ENCODE data around the gene TRIP13. TPM values are rescaled to one million over a fixed set of nuclear protein-coding genes. Genes with fewer than 3 reads are reported as not detected.
"Not testable (repeated sequence)": the region's sequence is repeated elsewhere in the genome, so short reads cannot be mapped to it uniquely, and the experiment has no call there.

The TRIP13 gene, protein sequence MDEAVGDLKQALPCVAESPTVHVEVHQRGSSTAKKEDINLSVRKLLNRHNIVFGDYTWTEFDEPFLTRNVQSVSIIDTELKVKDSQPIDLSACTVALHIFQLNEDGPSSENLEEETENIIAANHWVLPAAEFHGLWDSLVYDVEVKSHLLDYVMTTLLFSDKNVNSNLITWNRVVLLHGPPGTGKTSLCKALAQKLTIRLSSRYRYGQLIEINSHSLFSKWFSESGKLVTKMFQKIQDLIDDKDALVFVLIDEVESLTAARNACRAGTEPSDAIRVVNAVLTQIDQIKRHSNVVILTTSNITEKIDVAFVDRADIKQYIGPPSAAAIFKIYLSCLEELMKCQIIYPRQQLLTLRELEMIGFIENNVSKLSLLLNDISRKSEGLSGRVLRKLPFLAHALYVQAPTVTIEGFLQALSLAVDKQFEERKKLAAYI
- total RNA-seq (2021; ENCODE audit: unreplicated experiment), result 45.9 TPM
- 22.9 TPM for polyA plus RNA-seq (2012; ENCODE audit: insufficient read length)
- Bru-seq, nascent RNA, result percentile 73 among the genes with signal in this experiment
- percentile 73 among the genes with signal in this experiment for BruChase-seq, experiment 1, labeled RNA remaining after a 2-hour chase
- percentile 86 among the genes with signal in this experiment for BruChase-seq, experiment 2, labeled RNA remaining after a 6-hour chase
- long read RNA-seq, transcript TRIP13-201 (13 exons, 2,672 nt), result major isoform, 108 of 136 reads
- long read RNA-seq, partial matches to known transcripts, result 7 of 136 reads
- long read RNA-seq, other reads (novel, unspliced or antisense), result 21 of 136 reads

GRCh38 chr5:892394-893136 lies at the start of gene TRIP13, which contains the start of gene BRD9:
Gene TRIP13, plus strand, starts transcription at chr5:892884. Its CDS starts 115 bp downstream, at chr5:892999.
Gene BRD9, minus strand, starts transcription at chr5:892801. Its CDS starts 144 bp downstream, at chr5:892657.
- TF ChIP-seq POLR2AphosphoS5 (IDR thresholded peaks at IDR 0.05; ENCODE audit: low read depth, low read length), result peak; percentile 82
- TF ChIP-seq REST (IDR thresholded peaks at IDR 0.05; ENCODE audit: insufficient read depth in 1 of 2, low read depth in 2 of 2, low read length in 1 of 2), result no peak
- TF ChIP-seq TCF7L2 (IDR thresholded peaks at IDR 0.05; ENCODE audit: low read depth, low read length), result peak; percentile 91
- TF ChIP-seq, protein P1, sequence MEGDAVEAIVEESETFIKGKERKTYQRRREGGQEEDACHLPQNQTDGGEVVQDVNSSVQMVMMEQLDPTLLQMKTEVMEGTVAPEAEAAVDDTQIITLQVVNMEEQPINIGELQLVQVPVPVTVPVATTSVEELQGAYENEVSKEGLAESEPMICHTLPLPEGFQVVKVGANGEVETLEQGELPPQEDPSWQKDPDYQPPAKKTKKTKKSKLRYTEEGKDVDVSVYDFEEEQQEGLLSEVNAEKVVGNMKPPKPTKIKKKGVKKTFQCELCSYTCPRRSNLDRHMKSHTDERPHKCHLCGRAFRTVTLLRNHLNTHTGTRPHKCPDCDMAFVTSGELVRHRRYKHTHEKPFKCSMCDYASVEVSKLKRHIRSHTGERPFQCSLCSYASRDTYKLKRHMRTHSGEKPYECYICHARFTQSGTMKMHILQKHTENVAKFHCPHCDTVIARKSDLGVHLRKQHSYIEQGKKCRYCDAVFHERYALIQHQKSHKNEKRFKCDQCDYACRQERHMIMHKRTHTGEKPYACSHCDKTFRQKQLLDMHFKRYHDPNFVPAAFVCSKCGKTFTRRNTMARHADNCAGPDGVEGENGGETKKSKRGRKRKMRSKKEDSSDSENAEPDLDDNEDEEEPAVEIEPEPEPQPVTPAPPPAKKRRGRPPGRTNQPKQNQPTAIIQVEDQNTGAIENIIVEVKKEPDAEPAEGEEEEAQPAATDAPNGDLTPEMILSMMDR (IDR thresholded peaks at IDR 0.05), result no peak
- peak; percentile 99 for TF ChIP-seq SIN3A (IDR thresholded peaks at IDR 0.05; ENCODE audit: borderline replicate concordance, insufficient read depth, low read depth, low read length)
- in situ Hi-C loops (cut with HindIII; ENCODE audit: low pct_unique_long_range_greater_than_20kb, low sequenced_read_pairs) (no loop called here), intact Hi-C loops (cut with micrococcal nuclease; ENCODE audit: unreplicated experiment) (no loop called here)
- no TSS peak for BruUV-seq (replicated peaks)
- Histone ChIP-seq H3K4me3 (ENCODE audit: low read depth in 2 of 2, low read length in 2 of 2) (peak within 1 kb of the TSS; percentile 86 to 94), H3K27ac (ENCODE audit: low read length) (peak within 1 kb of the TSS; percentile 94), H3K36me3 (ENCODE audit: control insufficient read depth, insufficient read depth, low read length) (peaks cover 30% of the 10 kb centered on the region), H3K4me1 (ENCODE audit: control insufficient read depth, insufficient read depth, low read length) (peaks cover 23% of the 10 kb centered on the region), H3K9me3 (ENCODE audit: control insufficient read depth, insufficient read depth, low read depth, low read length) (no peaks in the 10 kb centered on the region), H3K27me3 (ENCODE audit: control insufficient read depth, insufficient read depth, low read length) (no peaks in the 10 kb centered on the region)
- ChIA-PET CTCF (no interaction called here), POLR2A (no interaction called here)
- peak; percentile 95 for ATAC-seq
- DNase-seq (ENCODE audit: low read depth, low spot score), result no peak

DNA sequence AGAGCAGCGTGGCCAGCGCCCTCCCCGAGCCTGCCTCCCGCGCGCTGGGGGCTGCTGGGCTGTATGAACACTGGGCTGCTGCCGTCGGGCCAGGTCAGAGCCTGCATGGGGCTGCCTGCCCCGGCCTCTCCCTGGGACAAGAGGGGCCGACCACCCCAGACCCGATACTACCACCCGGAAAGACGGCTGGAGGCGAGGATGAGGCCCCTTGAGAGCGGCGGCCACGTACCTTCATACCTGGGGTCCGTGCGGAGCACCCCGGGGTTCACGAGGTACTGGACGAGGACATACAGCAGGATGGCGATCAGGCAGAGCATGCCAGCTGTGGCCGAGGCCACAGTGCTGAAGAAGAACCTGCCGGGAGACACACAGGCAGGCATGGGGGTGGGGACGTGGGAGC lies 49.3 kb upstream of the TRIP13 start:
- BruUV-seq (replicated peaks); H3K9me3 ChIP-seq (ENCODE audit: control insufficient read depth, insufficient read depth, low read depth, low read length); ATAC-seq; CTCF ChIA-PET; in situ Hi-C loops (cut with HindIII; ENCODE audit: low pct_unique_long_range_greater_than_20kb, low sequenced_read_pairs); H3K4me1 ChIP-seq (ENCODE audit: control insufficient read depth, insufficient read depth, low read length); H3K27me3 ChIP-seq (ENCODE audit: control insufficient read depth, insufficient read depth, low read length); H3K36me3 ChIP-seq (ENCODE audit: control insufficient read depth, insufficient read depth, low read length); DNase-seq (ENCODE audit: low read depth, low spot score); POLR2A ChIA-PET; intact Hi-C loops (cut with micrococcal nuclease; ENCODE audit: unreplicated experiment); H3K4me3 ChIP-seq (ENCODE audit: low read depth in 2 of 2, low read length in 2 of 2); H3K27ac ChIP-seq (ENCODE audit: low read length): not testable (repeated sequence)

DNA sequence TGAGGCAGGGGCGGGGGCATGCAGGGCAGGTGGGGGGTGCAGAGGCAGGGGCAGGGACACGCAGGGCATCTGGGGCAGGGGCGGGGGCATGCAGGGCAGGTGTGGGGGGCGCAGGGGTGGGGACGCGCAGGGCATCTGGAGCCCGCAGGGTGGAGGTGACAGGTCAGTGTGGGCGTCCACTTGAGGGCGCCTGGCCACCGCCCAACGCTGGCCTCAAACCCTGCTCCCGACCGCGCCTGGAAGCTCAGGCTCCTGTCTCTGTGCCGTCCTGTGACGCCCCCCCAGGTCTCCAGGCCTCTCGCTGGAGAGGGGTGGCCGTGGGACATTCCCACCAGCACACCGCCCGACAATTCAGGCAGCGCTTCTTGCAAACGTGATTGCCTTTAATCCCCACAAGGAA lies 48.8 kb upstream of the TRIP13 start:
- H3K4me1 ChIP-seq (ENCODE audit: control insufficient read depth, insufficient read depth, low read length); in situ Hi-C loops (cut with HindIII; ENCODE audit: low pct_unique_long_range_greater_than_20kb, low sequenced_read_pairs); H3K4me3 ChIP-seq (ENCODE audit: low read depth in 2 of 2, low read length in 2 of 2); POLR2A ChIA-PET; CTCF ChIA-PET; H3K27ac ChIP-seq (ENCODE audit: low read length); ATAC-seq; DNase-seq (ENCODE audit: low read depth, low spot score); H3K27me3 ChIP-seq (ENCODE audit: control insufficient read depth, insufficient read depth, low read length); intact Hi-C loops (cut with micrococcal nuclease; ENCODE audit: unreplicated experiment); H3K36me3 ChIP-seq (ENCODE audit: control insufficient read depth, insufficient read depth, low read length); H3K9me3 ChIP-seq (ENCODE audit: control insufficient read depth, insufficient read depth, low read depth, low read length); BruUV-seq (replicated peaks): not testable (repeated sequence)

DNA sequence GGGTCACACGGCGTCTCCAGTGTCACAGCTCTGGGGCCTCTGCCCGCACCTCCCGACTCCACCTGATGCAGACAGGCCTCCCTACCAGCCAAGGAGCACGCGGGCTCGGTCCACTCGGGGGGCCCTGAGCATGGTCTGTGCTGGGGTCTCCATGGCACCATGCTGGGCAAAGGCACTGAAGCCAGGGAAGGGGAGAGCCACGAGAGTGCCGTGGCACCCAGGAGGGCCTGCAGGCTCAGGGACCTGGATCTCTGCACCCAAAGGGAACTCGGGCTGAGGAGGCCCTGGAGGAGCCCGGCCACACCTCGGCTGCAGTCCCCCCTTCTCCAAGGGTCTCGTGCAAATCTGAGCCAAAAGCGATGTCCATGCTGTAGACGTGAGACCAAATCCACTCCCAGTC lies 48.3 kb upstream of the TRIP13 start:
- ATAC-seq; DNase-seq (ENCODE audit: low read depth, low spot score); H3K27ac ChIP-seq (ENCODE audit: low read length); H3K4me1 ChIP-seq (ENCODE audit: control insufficient read depth, insufficient read depth, low read length); H3K9me3 ChIP-seq (ENCODE audit: control insufficient read depth, insufficient read depth, low read depth, low read length); BruUV-seq (replicated peaks); H3K36me3 ChIP-seq (ENCODE audit: control insufficient read depth, insufficient read depth, low read length); in situ Hi-C loops (cut with HindIII; ENCODE audit: low pct_unique_long_range_greater_than_20kb, low sequenced_read_pairs); CTCF ChIA-PET; POLR2A ChIA-PET; intact Hi-C loops (cut with micrococcal nuclease; ENCODE audit: unreplicated experiment); H3K27me3 ChIP-seq (ENCODE audit: control insufficient read depth, insufficient read depth, low read length); H3K4me3 ChIP-seq (ENCODE audit: low read depth in 2 of 2, low read length in 2 of 2): not testable (repeated sequence)

Data from Panc1 (cell line).